Spleen (tissue), 7 donors: ENCODE results near the gene TREML1.

Experiments used
- POLR2A ChIP-seq, 3 donors: fragments of 450-650 bp; IDR thresholded peaks; one replicate each; pipeline ENCODE4 v1.5.1; 2017; ENCODE audit warnings: antibody characterized with exemption in 3 of 3, mild to moderate bottlenecking in 1 of 3
- TF ChIP-seq, protein P1 (sequence below), 11 experiments: fragments of 200-600 bp in 7 of 11; fragments of 450-650 bp in 4 of 11; sonication (generic) in 4 of 11; IDR thresholded peaks in 8 of 11; conservative IDR thresholded peaks in 3 of 11; 1 replicate in 7 of 11; 2 replicates in 4 of 11; pipeline versions ENCODE4 v1.4.0 to v1.8.0; 2016 to 2021; ENCODE audit warnings: antibody characterized with exemption in 11 of 11, inconsistent platforms in 4 of 11, mild to moderate bottlenecking in 1 of 11
- donor health status: DM: no; HTN: no; CAD: no; lungs with moderate emphysema.
- donor health status: DM: no; HTN: no; CAD: no.
- donor health status: DM: no; HTN: no; CAD: no.

DNA sequence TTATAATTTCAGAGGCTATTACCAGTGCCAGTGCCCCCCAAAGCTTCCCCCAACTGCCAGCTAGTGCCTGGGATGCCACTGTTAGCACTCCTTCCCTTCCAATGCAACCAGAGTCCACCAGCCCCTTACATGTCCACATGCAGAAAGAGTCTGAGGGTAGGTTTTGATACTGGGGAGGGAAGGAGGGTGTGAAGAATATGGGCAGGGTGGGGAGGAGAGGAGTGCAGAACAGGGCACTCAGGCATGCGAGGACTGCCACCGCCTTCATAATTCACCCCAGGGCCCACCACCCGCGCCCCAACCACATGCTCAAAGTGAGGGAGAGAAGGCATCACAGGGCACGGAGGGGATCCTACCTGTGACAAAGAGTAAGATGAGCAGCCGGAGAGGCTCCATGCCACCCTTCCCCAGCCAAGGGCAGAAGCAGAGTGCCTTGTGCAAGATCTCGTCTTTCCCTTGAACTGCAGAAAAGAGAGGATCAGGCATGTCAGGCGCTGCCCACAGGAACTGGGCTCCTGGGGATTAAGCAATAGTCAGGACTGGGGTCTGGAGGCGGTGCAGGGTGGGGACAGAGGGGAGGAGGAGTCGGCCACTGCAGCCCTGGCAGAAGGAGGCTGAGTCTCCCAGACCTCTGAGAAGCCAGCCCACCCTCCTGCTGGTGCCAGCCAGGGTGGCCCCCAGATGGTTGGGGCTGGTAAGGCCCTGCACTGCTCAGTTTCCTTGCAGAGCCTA lies 8.7 kb upstream of the TREML1 start, which contains the start of gene TREM2:
- TF ChIP-seq POLR2A (IDR thresholded peaks at IDR 0.05), result no peak
- TF ChIP-seq, protein P1, sequence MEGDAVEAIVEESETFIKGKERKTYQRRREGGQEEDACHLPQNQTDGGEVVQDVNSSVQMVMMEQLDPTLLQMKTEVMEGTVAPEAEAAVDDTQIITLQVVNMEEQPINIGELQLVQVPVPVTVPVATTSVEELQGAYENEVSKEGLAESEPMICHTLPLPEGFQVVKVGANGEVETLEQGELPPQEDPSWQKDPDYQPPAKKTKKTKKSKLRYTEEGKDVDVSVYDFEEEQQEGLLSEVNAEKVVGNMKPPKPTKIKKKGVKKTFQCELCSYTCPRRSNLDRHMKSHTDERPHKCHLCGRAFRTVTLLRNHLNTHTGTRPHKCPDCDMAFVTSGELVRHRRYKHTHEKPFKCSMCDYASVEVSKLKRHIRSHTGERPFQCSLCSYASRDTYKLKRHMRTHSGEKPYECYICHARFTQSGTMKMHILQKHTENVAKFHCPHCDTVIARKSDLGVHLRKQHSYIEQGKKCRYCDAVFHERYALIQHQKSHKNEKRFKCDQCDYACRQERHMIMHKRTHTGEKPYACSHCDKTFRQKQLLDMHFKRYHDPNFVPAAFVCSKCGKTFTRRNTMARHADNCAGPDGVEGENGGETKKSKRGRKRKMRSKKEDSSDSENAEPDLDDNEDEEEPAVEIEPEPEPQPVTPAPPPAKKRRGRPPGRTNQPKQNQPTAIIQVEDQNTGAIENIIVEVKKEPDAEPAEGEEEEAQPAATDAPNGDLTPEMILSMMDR (IDR thresholded peaks at IDR 0.05 in 8 of 11, conservative IDR thresholded peaks at IDR 0.05 in 3 of 11), result no peak
